SK-N-SH (cell line): ENCODE measurements around the gene PPDPF. TPM values are rescaled to one million over a fixed set of nuclear protein-coding genes. Genes with fewer than 3 reads are reported as not detected.

ENCODE experiments used
- CTCF ChIA-PET: fragments of 300-600, 350-600 bp; formaldehyde crosslinking; extraction: SDS; loops from one replicate; lab custom pipeline; 2021; lab: Yijun Ruan, JAX
- POLR2A ChIA-PET: fragments of 350-600 bp; sonication (Branson Sonifier 250); formaldehyde crosslinking; extraction: SDS; loops from one replicate; lab custom pipeline; 2020; ENCODE audit warnings: antibody characterized with exemption, inconsistent platforms; lab: Yijun Ruan, JAX
- DNase-seq: peaks from one replicate; pipeline ENCODE4 v3.0.0; 2012
- H2AFZ ChIP-seq: fragments of 200-600 bp; sonication (generic); 2 replicates; pipeline ENCODE4 v1.8.1; 2016; ENCODE audit warnings: antibody characterized with exemption, mild to moderate bottlenecking, low read depth
- H3F3A ChIP-seq: fragments of 200-600 bp; sonication (generic); replicated peaks from 2 replicates; pipeline ENCODE3; 2016; ENCODE audit warnings: antibody characterized with exemption, mild to moderate bottlenecking; ENCODE audit not compliant: insufficient read depth
- H3K27ac ChIP-seq, 2 experiments: fragments of 200-500 bp in 1 of 2; fragments of 200-600 bp in 1 of 2; sonication (Bioruptor generic) in 1 of 2; sonication (generic), shearing (Covaris generic) in 1 of 2; 2 replicates each; pipeline versions ENCODE4 v1.5.1 to v1.6.1; 2014 to 2016; ENCODE audit warnings: low read depth in 2 of 2, inconsistent platforms in 1 of 2, low read length in 1 of 2, mild to moderate bottlenecking in 1 of 2, mixed read lengths in 1 of 2
- H3K27me3 ChIP-seq: fragments of 200-600 bp; sonication (generic), shearing (Covaris generic); 2 replicates; pipeline ENCODE4 v1.6.1; 2016; ENCODE audit warnings: mixed run types; ENCODE audit not compliant: insufficient read depth
- H3K36me3 ChIP-seq, 2 experiments: fragments of 200-500 bp in 1 of 2; fragments of 200-600 bp in 1 of 2; sonication (Bioruptor generic) in 1 of 2; sonication (generic) in 1 of 2; replicated peaks in 1 of 2; 2 replicates each; pipeline versions ENCODE3 to v1.5.1; 2014 to 2016; ENCODE audit warnings: low read length in 1 of 2, mild to moderate bottlenecking in 1 of 2; ENCODE audit not compliant: insufficient read depth in 2 of 2, control insufficient read depth in 1 of 2
- H3K4me1 ChIP-seq, 2 experiments: fragments of 200-500 bp in 1 of 2; fragments of 200-600 bp in 1 of 2; sonication (Bioruptor generic) in 1 of 2; sonication (generic), shearing (Covaris generic) in 1 of 2; 2 replicates each; pipeline versions ENCODE4 v1.5.1 to v1.6.1; 2014 to 2016; ENCODE audit warnings: low read depth in 1 of 2, low read length in 1 of 2, mixed run types in 1 of 2; ENCODE audit not compliant: insufficient read depth in 2 of 2, control insufficient read depth in 1 of 2
- H3K4me2 ChIP-seq: fragments of 200-600 bp; sonication (generic), shearing (Covaris generic); 2 replicates; pipeline ENCODE4 v1.6.1; 2017; ENCODE audit warnings: mixed run types
- H3K4me3 ChIP-seq, 2 experiments: fragments of 200-500 bp in 1 of 2; fragments of 200-600 bp in 1 of 2; sonication (Bioruptor generic) in 1 of 2; sonication (generic), shearing (Covaris generic) in 1 of 2; 2 replicates each; pipeline versions ENCODE4 v1.5.1 to v1.8.1; 2014 to 2016; ENCODE audit warnings: low read depth in 2 of 2, inconsistent platforms in 1 of 2, low read length in 1 of 2, mild to moderate bottlenecking in 1 of 2, mixed read lengths in 1 of 2, moderate library complexity in 1 of 2
- H3K79me2 ChIP-seq: fragments of 200-600 bp; sonication (generic); 2 replicates; pipeline ENCODE4 v1.8.1; 2017; ENCODE audit warnings: mild to moderate bottlenecking; ENCODE audit not compliant: insufficient read depth
- H3K9ac ChIP-seq: fragments of 200-600 bp; sonication (generic); 2 replicates; pipeline ENCODE4 v1.6.1; 2017; ENCODE audit warnings: mixed run types
- H3K9me2 ChIP-seq: fragments of 200-600 bp; sonication (generic); 2 replicates; pipeline ENCODE4 v1.6.1; 2017; ENCODE audit warnings: mixed run types
- H3K9me3 ChIP-seq: fragments of 200-600 bp; sonication (generic); 2 replicates; pipeline ENCODE4 v1.6.1; 2017; ENCODE audit warnings: mixed run types, mild to moderate bottlenecking, moderate library complexity
- H4K20me1 ChIP-seq: fragments of 200-600 bp; sonication (generic); 2 replicates; pipeline ENCODE4 v1.6.1; 2017; ENCODE audit warnings: mild to moderate bottlenecking, mixed run types; ENCODE audit not compliant: insufficient read depth
- CHD2 ChIP-seq: fragments of 150-350 bp; IDR thresholded peaks from 2 replicates; pipeline ENCODE4 v1.6.1; 2018; ENCODE audit warnings: low read length; ENCODE audit not compliant: partially characterized antibody
- CTCF ChIP-seq: fragments of 200-600 bp; sonication (generic); IDR thresholded peaks from 2 replicates; pipeline ENCODE4 v1.6.1; 2017; ENCODE audit warnings: antibody characterized with exemption, mild to moderate bottlenecking, moderate library complexity
- EZH2phosphoT487 ChIP-seq: fragments of 200-600 bp; sonication (generic); IDR thresholded peaks from 2 replicates; pipeline ENCODE4 v1.6.1; 2017; ENCODE audit warnings: low read depth, mixed run types, mild to moderate bottlenecking, antibody characterized with exemption, moderate library complexity, borderline replicate concordance
- FOSL2 ChIP-seq: IDR thresholded peaks from 2 replicates; pipeline ENCODE4 v1.4.0; 2012; ENCODE audit warnings: low read depth, mild to moderate bottlenecking, moderate library complexity, borderline replicate concordance
- FOXM1 ChIP-seq: IDR thresholded peaks from 2 replicates; pipeline ENCODE4 v1.4.0; 2012; ENCODE audit warnings: low read depth, mild to moderate bottlenecking
- GABPA ChIP-seq: IDR thresholded peaks from 2 replicates; pipeline ENCODE4 v1.4.0; 2012; ENCODE audit warnings: low read depth, mild to moderate bottlenecking
- IRF3 ChIP-seq: fragments of 150-350 bp; IDR thresholded peaks from 2 replicates; pipeline ENCODE4 v1.6.1; 2016; ENCODE audit warnings: mild to moderate bottlenecking, low read depth, low read length
- NFIC ChIP-seq: IDR thresholded peaks from 2 replicates; pipeline ENCODE4 v1.4.0; 2012; ENCODE audit warnings: borderline replicate concordance
- NRF1 ChIP-seq: IDR thresholded peaks from 2 replicates; pipeline ENCODE4 v1.6.1; 2012; ENCODE audit warnings: low read depth, mild to moderate bottlenecking, low read length
- PBX3 ChIP-seq: IDR thresholded peaks from 2 replicates; pipeline ENCODE4; 2012
- RAD21 ChIP-seq: IDR thresholded peaks from 2 replicates; pipeline ENCODE4 v1.6.1; 2012; ENCODE audit warnings: mild to moderate bottlenecking, low read length
- SIN3A ChIP-seq: IDR thresholded peaks from 2 replicates; pipeline ENCODE4 v1.6.1; 2012; ENCODE audit warnings: low read depth, mild to moderate bottlenecking, low read length, moderate library complexity, borderline replicate concordance
- USF1 ChIP-seq: IDR thresholded peaks from 2 replicates; pipeline ENCODE4 v1.4.0; 2012; ENCODE audit warnings: low read depth, borderline replicate concordance
- USF2 ChIP-seq: fragments of 150-350 bp; IDR thresholded peaks from 2 replicates; pipeline ENCODE4 v1.6.1; 2017; ENCODE audit warnings: antibody characterized with exemption, low read length, low read depth, borderline replicate concordance
- YY1 ChIP-seq: IDR thresholded peaks from 2 replicates; pipeline ENCODE4 v1.4.0; 2012; ENCODE audit warnings: low read depth, mild to moderate bottlenecking
- WGBS: methylation state at CpG from one replicate; pipeline ENCODE4 v1.1.6; 2017; ENCODE audit warnings: low lambda C conversion rate; 5-methylcytosine and 5-hydroxymethylcytosine counted together
- polyA plus RNA-seq, 3 experiments: library from polyadenylated mRNA; depleted of rRNA; stranded (reverse); fragments of >200 nt; gene quantifications; 2 replicates each; pipeline ENCODE4 v1.2.3, GENCODE V29; 2012

PPDPF gene
- polyA plus RNA-seq, 1 of the 3 experiments (the other 2 are of a cell fraction): 71.4 TPM

- no peaks in the 10 kb centered on the region for H3K9me3 ChIP-seq
- no peaks in the 10 kb centered on the region for H3K36me3 ChIP-seq
- no peak for TF ChIP-seq EZH2phosphoT487
- no peak overlapping the region for H3K27ac ChIP-seq
- H3F3A ChIP-seq: no peaks in the 10 kb centered on the region
- H3K9ac ChIP-seq: no peak overlapping the region
- H2AFZ ChIP-seq: no peak overlapping the region
- H3K9me2 ChIP-seq: no peaks in the 10 kb centered on the region
- H3K27me3 ChIP-seq: no peaks in the 10 kb centered on the region
- DNase-seq: no peak
- H3K79me2 ChIP-seq: no peaks in the 10 kb centered on the region
- ChIA-PET CTCF (interaction anchor here (1.0 to 6.3 kb wide), 21 partner anchors 10 to 502 kb away, joined by 3 to 82 read pairs (median 7); partner anchors contain the start of genes GMEB2, PPDPF, SRMS and STMN3), POLR2A (interaction anchor here (0.7 to 1.2 kb wide), 2 partner anchors 14 to 17 kb away, joined by 3 to 4 read pairs; no protein-coding TSS in a partner anchor)
- H4K20me1 ChIP-seq: no peaks in the 10 kb centered on the region
- 92% methylated on average over 10 of the region's 12 CpGs for WGBS
- H3K4me3 ChIP-seq: no peak overlapping the region
- peaks cover 0 to 32% of the 10 kb centered on the region in 2 experiments; a peak in 1 of 4 replicates for H3K4me1 ChIP-seq
- H3K4me2 ChIP-seq: no peak overlapping the region
Measured at GRCh38 chr20:63539092-63539430, 18.5 kb downstream of the PPDPF start.

GRCh38 chr20:63539441-63540370, 19.1 kb downstream of the PPDPF start:
- ChIA-PET CTCF (interaction anchor here (1.1 to 6.3 kb wide), 11 partner anchors 10 to 435 kb away, joined by 3 to 82 read pairs (median 25); partner anchors contain the start of genes PPDPF, SRMS and STMN3), POLR2A (interaction anchor here (0.7 to 1.2 kb wide), 2 partner anchors 13 to 17 kb away, joined by 3 to 4 read pairs; no protein-coding TSS in a partner anchor)
- Histone ChIP-seq H3K27ac (no peak overlapping the region), H3K4me1 (peaks cover 0 to 32% of the 10 kb centered on the region in 2 experiments; a peak in 1 of 4 replicates), H3K79me2 (no peaks in the 10 kb centered on the region), H3K4me3 (no peak overlapping the region), H3F3A (no peaks in the 10 kb centered on the region), H3K27me3 (no peaks in the 10 kb centered on the region), H3K9ac (no peak overlapping the region), H3K4me2 (no peak overlapping the region), H3K9me2 (no peaks in the 10 kb centered on the region), H4K20me1 (no peaks in the 10 kb centered on the region), H3K36me3 (no peaks in the 10 kb centered on the region), H2AFZ (no peak overlapping the region), H3K9me3 (no peaks in the 10 kb centered on the region)
- no peak for DNase-seq
- 86% methylated on average over 9 of the region's 29 CpGs for WGBS
- TF ChIP-seq FOSL2: no peak
- TF ChIP-seq IRF3: no peak
- TF ChIP-seq CTCF: no peak
- no peak for TF ChIP-seq SIN3A
- TF ChIP-seq RAD21: no peak
- no peak for TF ChIP-seq NRF1
- TF ChIP-seq PBX3: no peak
- TF ChIP-seq GABPA: no peak
- no peak for TF ChIP-seq USF2
- TF ChIP-seq NFIC: no peak
- no peak for TF ChIP-seq EZH2phosphoT487
- TF ChIP-seq YY1: no peak
- TF ChIP-seq FOXM1: no peak
- no peak for TF ChIP-seq USF1
- TF ChIP-seq CHD2: no peak
